RWPE1 (cell line): ENCODE measurements around the gene RGMB.
A peak's percentile ranks its signal among the peaks of the same experiment; 100 is the strongest.

Experiments
- CTCF ChIA-PET: fragments of 350-600 bp; sonication (Branson Sonifier 250); formaldehyde crosslinking; extraction: SDS; loops from one replicate; lab custom pipeline; 2021; lab: Yijun Ruan, JAX
- POLR2A ChIA-PET: fragments of 400-600 bp; formaldehyde crosslinking; extraction: SDS; loops from one replicate; lab custom pipeline; 2020; ENCODE audit warnings: antibody characterized with exemption; ENCODE audit not compliant: low non-redundant PET; lab: Yijun Ruan, JAX
- DNase-seq: peaks from one replicate; pipeline ENCODE4 v3.0.0; 2012; ENCODE audit warnings: low spot score
- H3K27ac ChIP-seq: fragments of 450-650 bp; 2 replicates; pipeline ENCODE4 v1.5.1; 2017
- CTCF ChIP-seq: fragments of 450-650 bp; conservative IDR thresholded peaks from 2 replicates; pipeline ENCODE4 v1.5.1; 2017; ENCODE audit warnings: low read depth, mild to moderate bottlenecking

RGMB gene

GRCh38 chr5:98785244-98785643 is 11.8 kb downstream of the RGMB start:
- no peak for TF ChIP-seq CTCF
- DNase-seq = no peak
- ChIA-PET POLR2A (no interaction called here), CTCF (interaction anchor here (0.6 to 3.6 kb wide), 4 partner anchors 11 to 403 kb away, joined by 6 to 16 read pairs (median 6); no protein-coding TSS in a partner anchor)
- H3K27ac ChIP-seq = no peak overlapping the region

- POLR2A ChIA-PET = no interaction called here
- no peak overlapping the region for H3K27ac ChIP-seq
Measured at GRCh38 chr5:98786191-98786853, 12.9 kb downstream of the RGMB start.

GRCh38 chr5:98787131-98787719 is 13.8 kb downstream of the RGMB start:
- DNase-seq = no peak
- POLR2A ChIA-PET = no interaction called here
- CTCF ChIA-PET = interaction anchor here (0.6 to 3.6 kb wide), 4 partner anchors 9 to 1604 kb away, joined by 3 to 16 read pairs (median 4); no protein-coding TSS in a partner anchor
- peak overlapping the region; percentile 59 for H3K27ac ChIP-seq
- TF ChIP-seq CTCF = no peak

More at GRCh38 chr5:98786191-98786853, 12.9 kb downstream of the RGMB start:
- CTCF ChIA-PET = interaction anchor here (1.2 to 3.6 kb wide), 3 partner anchors 10 to 273 kb away, joined by 3 to 16 read pairs (median 7); no protein-coding TSS in a partner anchor
- no peak for TF ChIP-seq CTCF
- no peak for DNase-seq

GRCh38 chr5:98789029-98789428 is 15.6 kb downstream of the RGMB start:
- DNase-seq = no peak
- no peak for TF ChIP-seq CTCF
- ChIA-PET POLR2A (no interaction called here), CTCF (no interaction called here)
- no peak overlapping the region for H3K27ac ChIP-seq

GRCh38 chr5:98791001-98791519 is 17.6 kb downstream of the RGMB start:
- ChIA-PET CTCF (interaction anchor here (0.6 kb wide), 1 partner anchor 423 kb away, joined by 3 read pairs; no protein-coding TSS in a partner anchor), POLR2A (no interaction called here)
- no peak overlapping the region for H3K27ac ChIP-seq
- no peak for DNase-seq
- no peak for TF ChIP-seq CTCF

GRCh38 chr5:98791898-98792580 is 18.6 kb downstream of the RGMB start:
- DNase-seq = no peak
- POLR2A ChIA-PET = no interaction called here
- TF ChIP-seq CTCF = no peak
- CTCF ChIA-PET = interaction anchor here (0.5 to 1.2 kb wide), 3 partner anchors 10 to 1813 kb away, joined by 3 to 6 read pairs (median 3); no protein-coding TSS in a partner anchor
- H3K27ac ChIP-seq = no peak overlapping the region
